Omental fat pad (tissue), 4 donors: Measurements from ENCODE around the gene GFM1. TPM values are rescaled to one million over a fixed set of nuclear protein-coding genes. Genes with fewer than 3 reads are reported as not detected.
"Not testable (repeated sequence)": the region's sequence is repeated elsewhere in the genome, so short reads cannot be mapped to it uniquely, and the experiment has no call there.

Experiments
- ATAC-seq: fragments of 150-250 bp; one replicate; pipeline ENCODE4 v1.9.1; 2016; ENCODE audit warnings: mild to moderate bottlenecking, moderate library complexity; ENCODE audit not compliant: low FRiP score
- DNase-seq: peaks from one replicate; pipeline ENCODE4 v3.0.0-alpha.2; 2019; ENCODE audit warnings: low spot score
- total RNA-seq, 4 donors: library from RNA; depleted of rRNA; stranded (reverse); fragments of >200 nt; gene quantifications; one replicate each; pipeline ENCODE4 v1.1.0, GENCODE V29; 2016
- TF ChIP-seq, protein P1 (sequence below), 3 donors: fragments of 450-650 bp; IDR thresholded peaks; one replicate each; pipeline ENCODE4 v1.5.1; 2016 to 2017; ENCODE audit warnings: antibody characterized with exemption in 3 of 3, mild to moderate bottlenecking in 3 of 3, moderate library complexity in 2 of 3

Gene GFM1
- total RNA-seq, 4 donors from 2014 or later: 45.4 to 91.4 (median 60.0) TPM

GRCh38 chr3:158672215-158673176 is 28.2 kb downstream of the GFM1 start, which contains the start of gene LXN:
LXN (minus strand) TSS chr3:158672648; CDS start chr3:158672478, 170 bp downstream.
- ATAC-seq (peak; percentile 99), DNase-seq (peak; percentile 66)
- TF ChIP-seq, protein P1, sequence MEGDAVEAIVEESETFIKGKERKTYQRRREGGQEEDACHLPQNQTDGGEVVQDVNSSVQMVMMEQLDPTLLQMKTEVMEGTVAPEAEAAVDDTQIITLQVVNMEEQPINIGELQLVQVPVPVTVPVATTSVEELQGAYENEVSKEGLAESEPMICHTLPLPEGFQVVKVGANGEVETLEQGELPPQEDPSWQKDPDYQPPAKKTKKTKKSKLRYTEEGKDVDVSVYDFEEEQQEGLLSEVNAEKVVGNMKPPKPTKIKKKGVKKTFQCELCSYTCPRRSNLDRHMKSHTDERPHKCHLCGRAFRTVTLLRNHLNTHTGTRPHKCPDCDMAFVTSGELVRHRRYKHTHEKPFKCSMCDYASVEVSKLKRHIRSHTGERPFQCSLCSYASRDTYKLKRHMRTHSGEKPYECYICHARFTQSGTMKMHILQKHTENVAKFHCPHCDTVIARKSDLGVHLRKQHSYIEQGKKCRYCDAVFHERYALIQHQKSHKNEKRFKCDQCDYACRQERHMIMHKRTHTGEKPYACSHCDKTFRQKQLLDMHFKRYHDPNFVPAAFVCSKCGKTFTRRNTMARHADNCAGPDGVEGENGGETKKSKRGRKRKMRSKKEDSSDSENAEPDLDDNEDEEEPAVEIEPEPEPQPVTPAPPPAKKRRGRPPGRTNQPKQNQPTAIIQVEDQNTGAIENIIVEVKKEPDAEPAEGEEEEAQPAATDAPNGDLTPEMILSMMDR (IDR thresholded peaks at IDR 0.05): peak in 1 of 3 donors; percentile 40

DNA sequence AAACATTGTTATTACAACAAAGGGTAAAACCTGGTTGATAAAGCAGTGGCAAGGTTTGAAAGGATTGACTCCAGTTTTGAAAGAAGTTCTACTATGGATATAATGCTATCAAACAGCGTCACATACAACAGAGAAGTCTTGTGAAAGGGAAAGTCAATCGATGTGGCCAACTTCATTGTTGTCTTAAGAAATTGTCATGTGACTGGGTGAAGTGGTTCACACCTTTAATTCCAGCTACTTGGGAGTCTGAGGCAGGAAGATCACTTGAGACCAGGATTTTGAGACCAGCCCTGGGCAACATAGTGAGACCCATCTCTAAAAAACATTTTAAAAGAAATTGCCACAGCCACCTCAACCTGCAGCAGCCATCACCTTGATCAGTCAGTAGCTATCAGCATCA is 34.4 kb downstream of the GFM1 start:
- ATAC-seq: no peak
- TF ChIP-seq, protein P1 (IDR thresholded peaks at IDR 0.05): no peak
- DNase-seq: no peak

GRCh38 chr3:158679547-158680000 is 35.2 kb downstream of the GFM1 start:
- ATAC-seq (peak; percentile 70), DNase-seq (no peak)
- TF ChIP-seq, protein P1 (IDR thresholded peaks at IDR 0.05): no peak

GRCh38 chr3:158680861-158681260 is 36.5 kb downstream of the GFM1 start:
- TF ChIP-seq, protein P1 (IDR thresholded peaks at IDR 0.05): no peak
- DNase-seq (no peak), ATAC-seq (no peak)

GRCh38 chr3:158683230-158683962 is 39.1 kb downstream of the GFM1 start:
- DNase-seq (no peak), ATAC-seq (no peak)
- TF ChIP-seq, protein P1 (IDR thresholded peaks at IDR 0.05): no peak

DNA sequence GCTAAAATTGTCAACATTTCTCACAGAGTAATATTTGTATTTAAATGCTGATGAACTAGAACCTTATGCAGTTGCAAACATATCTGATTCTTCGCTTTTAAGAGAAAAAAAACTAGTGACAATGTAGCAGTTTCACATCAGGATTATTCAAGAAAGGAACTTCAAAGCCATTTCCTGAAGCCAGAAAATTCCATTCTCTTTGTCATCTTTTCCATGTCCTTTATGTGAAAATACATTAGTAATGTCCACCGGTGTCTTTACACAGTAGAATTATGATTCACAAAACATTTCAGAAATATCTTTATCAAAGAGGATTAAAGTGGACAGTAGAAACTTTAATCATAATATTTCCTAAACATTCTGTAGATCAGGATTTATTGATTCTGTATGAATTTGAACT is 40.8 kb downstream of the GFM1 start:
- no peak for ATAC-seq
- DNase-seq: no peak
- TF ChIP-seq, protein P1 (IDR thresholded peaks at IDR 0.05): no peak

DNA sequence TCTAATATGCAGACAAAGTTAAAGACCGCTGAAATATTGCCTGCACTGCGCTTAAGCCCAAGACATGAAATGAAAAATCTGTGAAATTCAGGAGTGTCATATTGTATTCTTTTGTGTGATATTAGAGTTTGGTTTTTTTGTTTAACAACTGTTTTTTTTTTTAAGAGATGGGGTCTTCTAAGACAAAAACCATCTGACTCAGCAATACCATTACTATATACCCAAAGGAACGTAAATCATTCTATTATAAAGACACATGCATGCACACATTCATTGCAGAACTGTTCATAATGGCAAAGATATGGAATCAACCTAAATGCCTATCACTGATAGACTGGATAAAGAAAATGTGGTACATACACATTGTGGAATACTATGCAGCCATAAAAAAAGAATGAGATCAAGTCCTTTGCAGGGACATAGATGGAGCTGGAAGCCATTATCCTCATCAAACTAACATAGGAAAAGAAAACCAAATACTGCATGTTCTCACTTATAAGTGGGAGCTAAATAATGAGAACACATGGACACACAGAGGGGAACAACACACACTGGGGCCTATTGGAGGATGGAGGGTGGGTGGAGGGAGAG is 49.6 kb downstream of the GFM1 start:
- not testable (repeated sequence) for DNase-seq, ATAC-seq
